Keratinocyte (primary cell): ENCODE measurements around the gene DLGAP1. TPM values are rescaled to one million over a fixed set of nuclear protein-coding genes. Genes with fewer than 3 reads are reported as not detected.

Source experiments
- DNase-seq: peaks from one replicate; pipeline ENCODE4 v3.0.0-alpha.2; 2011; ENCODE audit warnings: low read depth, missing footprints, low spot score
- FAIRE-seq: peaks from 2 replicates; lab custom pipeline; 2011; peaks lifted over from hg19 to GRCh38; lab: Jason Lieb, UNC
- H2AFZ ChIP-seq: 2 replicates; pipeline ENCODE4 v1.6.0; 2012; ENCODE audit warnings: low read length, control low read depth, inconsistent platforms; ENCODE audit not compliant: control insufficient read depth
- H3K27ac ChIP-seq: 2 replicates; pipeline ENCODE4 v1.5.1; 2011; ENCODE audit warnings: low read length; ENCODE audit not compliant: control insufficient read depth, insufficient read depth
- H3K27me3 ChIP-seq: 3 replicates; pipeline ENCODE4 v1.6.0; 2011; ENCODE audit warnings: low read length; ENCODE audit not compliant: control insufficient read depth, insufficient read depth; ENCODE audit errors: extremely low read depth
- H3K36me3 ChIP-seq, 2 experiments: 2 replicates in 1 of 2; 3 replicates in 1 of 2; pipeline ENCODE4 v1.5.1; 2011; ENCODE audit warnings: low read length in 2 of 2, mild to moderate bottlenecking in 1 of 2; ENCODE audit not compliant: control insufficient read depth in 2 of 2, insufficient read depth in 2 of 2; ENCODE audit errors: extremely low read depth in 1 of 2
- H3K4me1 ChIP-seq: 3 replicates; pipeline ENCODE4 v1.5.1; 2011; ENCODE audit warnings: low read length; ENCODE audit not compliant: control insufficient read depth, insufficient read depth; ENCODE audit errors: extremely low read depth
- H3K4me2 ChIP-seq: 3 replicates; pipeline ENCODE4 v1.6.0; 2011; ENCODE audit warnings: low read depth, low read length; ENCODE audit not compliant: control insufficient read depth, insufficient read depth; ENCODE audit errors: extremely low read depth
- H3K4me3 ChIP-seq, 3 experiments: fragments of 200-600 bp in 1 of 3; sonication (generic) in 1 of 3; 2 replicates in 2 of 3; 3 replicates in 1 of 3; pipeline ENCODE4 v1.5.1; 2011 to 2016; ENCODE audit warnings: low read length in 3 of 3, mild to moderate bottlenecking in 3 of 3, control low read depth in 2 of 3, inconsistent platforms in 1 of 3, low read depth in 1 of 3, mixed read lengths in 1 of 3, mixed run types in 1 of 3, moderate library complexity in 1 of 3; ENCODE audit not compliant: control insufficient read depth in 2 of 3, insufficient read depth in 2 of 3; ENCODE audit errors: extremely low read depth in 1 of 3
- H3K79me2 ChIP-seq: 2 replicates; pipeline ENCODE4 v1.6.0; 2012; ENCODE audit warnings: low read length; ENCODE audit not compliant: control insufficient read depth, insufficient read depth
- H3K9ac ChIP-seq: 3 replicates; pipeline ENCODE4 v1.6.0; 2011; ENCODE audit warnings: low read length; ENCODE audit not compliant: control insufficient read depth, insufficient read depth; ENCODE audit errors: extremely low read depth
- H3K9me1 ChIP-seq: 3 replicates; pipeline ENCODE4 v1.6.0; 2011; ENCODE audit warnings: low read length; ENCODE audit not compliant: control insufficient read depth, insufficient read depth; ENCODE audit errors: extremely low read depth
- H3K9me3 ChIP-seq: 2 replicates; pipeline ENCODE4 v1.5.1; 2012; ENCODE audit warnings: low read depth, low read length; ENCODE audit not compliant: control insufficient read depth
- H4K20me1 ChIP-seq: 3 replicates; pipeline ENCODE4 v1.6.0; 2011; ENCODE audit warnings: low read length; ENCODE audit not compliant: control insufficient read depth, insufficient read depth; ENCODE audit errors: extremely low read depth
- CTCF ChIP-seq, 3 experiments: IDR thresholded peaks in 1 of 3; conservative IDR thresholded peaks in 1 of 3; optimal IDR thresholded peaks in 1 of 3; 2 replicates in 2 of 3; 3 replicates in 1 of 3; pipeline versions ENCODE3 to v1.5.1; 2011; ENCODE audit warnings: low read length in 3 of 3, mild to moderate bottlenecking in 3 of 3, moderate library complexity in 2 of 3, control low read depth in 1 of 3, inconsistent platforms in 1 of 3; ENCODE audit not compliant: insufficient read depth in 2 of 3; ENCODE audit errors: extremely low read depth in 1 of 3
- EZH2 ChIP-seq: IDR thresholded peaks from one replicate; pipeline ENCODE4 v1.6.1; 2012; ENCODE audit warnings: inconsistent platforms, mild to moderate bottlenecking, low read length, moderate library complexity
- dilution Hi-C: fragments of 300-500 bp; cut with MboI; formaldehyde crosslinking; loops from one replicate; pipeline ENCODE4 v1.7.0; 2020; ENCODE audit warnings: low sequenced_read_pairs; ENCODE audit not compliant: extremely low pct_ligation_motif_present
- polyA plus RNA-seq, 5 experiments: library from polyadenylated mRNA; depleted of rRNA in 3 of 5; stranded (reverse) in 3 of 5; stranded (forward) in 1 of 5; unstranded in 1 of 5; fragments of >200 nt; gene quantifications; 1 replicate in 1 of 5; 2 replicates in 3 of 5; 3 replicates in 1 of 5; pipeline versions ENCODE4 v1.2.1 to v1.2.3, GENCODE V29; 2011 to 2012; ENCODE audit warnings: missing spikeins in 2 of 5, low read depth in 1 of 5, low replicate concordance in 1 of 5

DLGAP1 gene
- polyA plus RNA-seq, 1 donor (not counting 4 experiments of a cell fraction or from before 2014, with no cell fraction given), result not detected

- no peak overlapping the region for H3K9ac ChIP-seq
- H2AFZ ChIP-seq, result no peak overlapping the region
- no peak overlapping the region for H3K4me3 ChIP-seq
- peaks cover 18% of the 10 kb centered on the region for H3K27me3 ChIP-seq
- no peaks in the 10 kb centered on the region for H3K4me1 ChIP-seq
- H3K27ac ChIP-seq, result no peak overlapping the region
- dilution Hi-C loops, result no loop called here
- no peaks in the 10 kb centered on the region for H3K9me1 ChIP-seq
- H3K36me3 ChIP-seq, result no peaks in the 10 kb centered on the region
- H4K20me1 ChIP-seq, result no peaks in the 10 kb centered on the region
- TF ChIP-seq EZH2 (no peak), CTCF (optimal IDR thresholded peaks at IDR 0.05 in 1 of 3, IDR thresholded peaks at IDR 0.05 in 1 of 3, conservative IDR thresholded peaks at IDR 0.05 in 1 of 3; ENCODE audit: extremely low read depth in 1 of 3, insufficient read depth in 2 of 3, low read length in 3 of 3) (no peak)
- DNase-seq (no peak), FAIRE-seq (no peak)
- H3K9me3 ChIP-seq, result no peaks in the 10 kb centered on the region
- no peak overlapping the region for H3K4me2 ChIP-seq
- no peaks in the 10 kb centered on the region for H3K79me2 ChIP-seq
Measured at GRCh38 chr18:4450065-4450658, 4.9 kb downstream of the DLGAP1 start.

GRCh38 chr18:4445902-4446301 is 9.2 kb downstream of the DLGAP1 start:
- Histone ChIP-seq H4K20me1 (no peaks in the 10 kb centered on the region), H2AFZ (no peak overlapping the region), H3K79me2 (no peaks in the 10 kb centered on the region), H3K9ac (no peak overlapping the region), H3K9me1 (no peaks in the 10 kb centered on the region), H3K4me3 (no peak overlapping the region), H3K27ac (no peak overlapping the region), H3K27me3 (no peaks in the 10 kb centered on the region), H3K9me3 (no peaks in the 10 kb centered on the region), H3K4me2 (no peak overlapping the region), H3K4me1 (no peaks in the 10 kb centered on the region), H3K36me3 (no peaks in the 10 kb centered on the region)
- DNase-seq (no peak), FAIRE-seq (no peak)
- dilution Hi-C loops, result no loop called here
- TF ChIP-seq CTCF (optimal IDR thresholded peaks at IDR 0.05 in 1 of 3, IDR thresholded peaks at IDR 0.05 in 1 of 3, conservative IDR thresholded peaks at IDR 0.05 in 1 of 3; ENCODE audit: extremely low read depth in 1 of 3, insufficient read depth in 2 of 3, low read length in 3 of 3), result no peak
- no peak for TF ChIP-seq EZH2
